Mesothelial cell of epicardium (in vitro differentiated cells): ENCODE results near the gene RBP3. TPM values are rescaled to one million over a fixed set of nuclear protein-coding genes. Genes with fewer than 3 reads are reported as not detected.

Source experiments
- DNase-seq, 2 experiments: peaks; one replicate each; pipeline ENCODE4 v3.0.0; 2021; ENCODE audit warnings: low spot score in 2 of 2; ENCODE audit not compliant: unreplicated experiment in 2 of 2
- H3K27ac Mint-ChIP-seq: 2 replicates; pipeline ENCODE4 v1.8.0; 2021; ENCODE audit warnings: mixed read lengths
- H3K27me3 Mint-ChIP-seq: 2 replicates; pipeline ENCODE4 v1.8.0; 2021; ENCODE audit warnings: low read depth, mixed read lengths
- H3K36me3 Mint-ChIP-seq: 2 replicates; pipeline ENCODE4 v1.8.0; 2021; ENCODE audit warnings: mixed read lengths
- H3K4me1 Mint-ChIP-seq: 2 replicates; pipeline ENCODE4 v1.8.0; 2021; ENCODE audit warnings: mixed read lengths
- H3K4me3 Mint-ChIP-seq: 2 replicates; pipeline ENCODE4 v1.8.0; 2021; ENCODE audit warnings: mild to moderate bottlenecking, moderate library complexity, mixed read lengths
- H3K9me3 Mint-ChIP-seq: 2 replicates; pipeline ENCODE4 v1.8.0; 2021; ENCODE audit warnings: mixed read lengths
- CTCF ChIP-seq: fragments of 200-600 bp; sonication (generic); IDR thresholded peaks from one replicate; pipeline ENCODE4 v1.5.0; 2021; ENCODE audit warnings: antibody characterized with exemption; ENCODE audit not compliant: unreplicated experiment
- total RNA-seq: library from RNA; stranded (reverse); gene quantifications from 3 replicates; pipeline ENCODE4 v1.2.1, GENCODE V29; 2021

Gene RBP3
- total RNA-seq, 1 donor from 2014 or later, result not detected

GRCh38 chr10:47400251-47400650, 52.1 kb downstream of the RBP3 start:
- TF ChIP-seq CTCF, result no peak
- H3K27me3 Mint-ChIP-seq, result no peaks in the 10 kb centered on the region
- peaks cover 27% of the 10 kb centered on the region for H3K4me1 Mint-ChIP-seq
- no peak overlapping the region for H3K4me3 Mint-ChIP-seq
- peaks cover 27% of the 10 kb centered on the region for H3K9me3 Mint-ChIP-seq
- no peaks in the 10 kb centered on the region for H3K36me3 Mint-ChIP-seq
- no peak for DNase-seq
- no peak overlapping the region for H3K27ac Mint-ChIP-seq

GRCh38 chr10:47400786-47401185, 52.6 kb downstream of the RBP3 start:
- H3K4me1 Mint-ChIP-seq, result peaks cover 29% of the 10 kb centered on the region
- H3K27ac Mint-ChIP-seq, result no peak overlapping the region
- TF ChIP-seq CTCF, result no peak
- DNase-seq, result no peak
- H3K9me3 Mint-ChIP-seq, result peaks cover 22% of the 10 kb centered on the region
- H3K4me3 Mint-ChIP-seq, result no peak overlapping the region
- no peaks in the 10 kb centered on the region for H3K27me3 Mint-ChIP-seq
- H3K36me3 Mint-ChIP-seq, result no peaks in the 10 kb centered on the region

- H3K4me1 Mint-ChIP-seq, result peaks cover 29% of the 10 kb centered on the region
- no peak overlapping the region for H3K27ac Mint-ChIP-seq
- no peak for DNase-seq
- peaks cover 19% of the 10 kb centered on the region for H3K9me3 Mint-ChIP-seq
- no peaks in the 10 kb centered on the region for H3K27me3 Mint-ChIP-seq
- no peak for TF ChIP-seq CTCF
- no peak overlapping the region for H3K4me3 Mint-ChIP-seq
- no peaks in the 10 kb centered on the region for H3K36me3 Mint-ChIP-seq
These were observed 53.0 kb downstream of the RBP3 start for GRCh38 chr10:47401210-47401609.

GRCh38 chr10:47401874-47402640, 53.9 kb downstream of the RBP3 start:
- no peak for TF ChIP-seq CTCF
- no peak for DNase-seq
- H3K36me3 Mint-ChIP-seq, result no peaks in the 10 kb centered on the region
- no peak overlapping the region for H3K4me3 Mint-ChIP-seq
- H3K27me3 Mint-ChIP-seq, result no peaks in the 10 kb centered on the region
- H3K9me3 Mint-ChIP-seq, result peaks cover 11% of the 10 kb centered on the region
- peak overlapping the region; percentile 78 for H3K27ac Mint-ChIP-seq
- peaks cover 29% of the 10 kb centered on the region for H3K4me1 Mint-ChIP-seq

- Mint-ChIP-seq H3K4me1 (peaks cover 29% of the 10 kb centered on the region), H3K4me3 (no peak overlapping the region), H3K9me3 (peaks cover 9% of the 10 kb centered on the region), H3K27me3 (no peaks in the 10 kb centered on the region), H3K27ac (peak overlapping the region; percentile 78), H3K36me3 (no peaks in the 10 kb centered on the region)
- no peak for TF ChIP-seq CTCF
- DNase-seq, result no peak
These were observed 54.6 kb downstream of the RBP3 start for GRCh38 chr10:47402641-47403301.
